Activated naive CD4-positive, alpha-beta T cell treated with anti-CD3 and anti-CD28 coated beads, Interleukin-2, amount 10 ng/mL, durations not matched to agents 7 days and 5 days (primary cell): ENCODE data around the gene COMP.
"Not testable (repeated sequence)": the region's sequence is repeated elsewhere in the genome, so short reads cannot be mapped to it uniquely, and the experiment has no call there.

Experiments
- CTCF ChIA-PET: fragments of 350-600 bp; sonication (Branson Sonifier 250); formaldehyde crosslinking; loops from one replicate; lab custom pipeline; 2021; ENCODE audit warnings: antibody characterized with exemption; lab: Charles Lee
- DNase-seq: peaks from one replicate; pipeline ENCODE4 v3.0.0-alpha.2; 2020
- H3K27ac Mint-ChIP-seq: one replicate; pipeline ENCODE4 v1.8.0; 2021; ENCODE audit warnings: mild to moderate bottlenecking, moderate library complexity, mixed read lengths
- H3K27me3 Mint-ChIP-seq: one replicate; pipeline ENCODE4 v1.8.0; 2021; ENCODE audit warnings: mild to moderate bottlenecking, mixed read lengths
- H3K36me3 Mint-ChIP-seq: one replicate; pipeline ENCODE4 v1.8.0; 2021; ENCODE audit warnings: mixed read lengths
- H3K4me1 Mint-ChIP-seq: one replicate; pipeline ENCODE4 v1.8.0; 2021; ENCODE audit warnings: mixed read lengths
- H3K4me3 Mint-ChIP-seq: one replicate; pipeline ENCODE4 v1.8.0; 2021; ENCODE audit warnings: mild to moderate bottlenecking, moderate library complexity, mixed read lengths
- H3K9me3 Mint-ChIP-seq: one replicate; pipeline ENCODE4 v1.8.0; 2021; ENCODE audit warnings: mixed read lengths

Gene COMP

DNA sequence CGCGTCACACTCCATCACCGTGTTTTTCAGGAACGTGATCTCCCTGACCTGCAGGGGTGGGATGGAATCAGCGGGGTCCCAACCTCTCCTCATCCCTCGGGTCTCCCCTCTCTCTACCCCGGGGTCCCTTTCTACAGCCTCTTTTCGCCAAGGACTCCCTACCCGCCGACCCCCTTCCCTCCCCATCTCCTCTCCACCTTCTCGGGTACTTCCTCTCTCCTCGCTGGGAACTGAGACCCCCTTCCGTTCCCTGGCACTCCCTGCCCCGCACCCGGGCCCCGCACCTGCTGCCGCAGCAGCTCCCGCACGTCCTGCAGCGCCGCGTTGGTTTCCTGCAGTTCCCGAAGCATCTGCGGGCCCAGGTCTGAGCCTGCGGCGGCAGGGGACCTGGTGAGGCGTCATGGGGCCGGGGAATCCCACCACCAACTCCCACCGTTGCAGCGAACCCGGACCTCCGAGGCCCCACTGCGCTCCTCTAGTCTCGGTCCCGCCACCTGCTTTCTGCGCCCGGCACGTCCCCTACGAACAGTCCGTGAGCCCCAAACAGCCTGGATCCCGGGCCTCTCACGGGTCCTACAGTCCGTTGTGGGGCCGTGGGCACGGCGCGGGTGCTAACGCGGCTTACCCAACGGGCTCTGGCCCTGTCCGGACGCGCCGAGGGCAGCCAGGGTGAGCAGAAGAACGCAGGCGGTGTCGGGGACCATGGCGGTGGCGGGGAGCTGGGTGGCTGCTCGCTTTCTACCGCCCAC lies at the start of gene COMP:
TSS of gene COMP (minus strand) at position 740 of the 749 bp plus-strand sequence. CDS start at position 704, 36 bp downstream.
- H3K27ac Mint-ChIP-seq, result peak within 1 kb of the TSS; percentile 58
- no peak within 1 kb of the TSS for H3K4me3 Mint-ChIP-seq
- no peaks in the 10 kb centered on the region for H3K9me3 Mint-ChIP-seq
- no peaks in the 10 kb centered on the region for H3K27me3 Mint-ChIP-seq
- CTCF ChIA-PET, result no interaction called here
- peaks cover 34% of the 10 kb centered on the region for H3K4me1 Mint-ChIP-seq
- DNase-seq, result no peak
- H3K36me3 Mint-ChIP-seq, result peaks cover 3% of the 10 kb centered on the region

DNA sequence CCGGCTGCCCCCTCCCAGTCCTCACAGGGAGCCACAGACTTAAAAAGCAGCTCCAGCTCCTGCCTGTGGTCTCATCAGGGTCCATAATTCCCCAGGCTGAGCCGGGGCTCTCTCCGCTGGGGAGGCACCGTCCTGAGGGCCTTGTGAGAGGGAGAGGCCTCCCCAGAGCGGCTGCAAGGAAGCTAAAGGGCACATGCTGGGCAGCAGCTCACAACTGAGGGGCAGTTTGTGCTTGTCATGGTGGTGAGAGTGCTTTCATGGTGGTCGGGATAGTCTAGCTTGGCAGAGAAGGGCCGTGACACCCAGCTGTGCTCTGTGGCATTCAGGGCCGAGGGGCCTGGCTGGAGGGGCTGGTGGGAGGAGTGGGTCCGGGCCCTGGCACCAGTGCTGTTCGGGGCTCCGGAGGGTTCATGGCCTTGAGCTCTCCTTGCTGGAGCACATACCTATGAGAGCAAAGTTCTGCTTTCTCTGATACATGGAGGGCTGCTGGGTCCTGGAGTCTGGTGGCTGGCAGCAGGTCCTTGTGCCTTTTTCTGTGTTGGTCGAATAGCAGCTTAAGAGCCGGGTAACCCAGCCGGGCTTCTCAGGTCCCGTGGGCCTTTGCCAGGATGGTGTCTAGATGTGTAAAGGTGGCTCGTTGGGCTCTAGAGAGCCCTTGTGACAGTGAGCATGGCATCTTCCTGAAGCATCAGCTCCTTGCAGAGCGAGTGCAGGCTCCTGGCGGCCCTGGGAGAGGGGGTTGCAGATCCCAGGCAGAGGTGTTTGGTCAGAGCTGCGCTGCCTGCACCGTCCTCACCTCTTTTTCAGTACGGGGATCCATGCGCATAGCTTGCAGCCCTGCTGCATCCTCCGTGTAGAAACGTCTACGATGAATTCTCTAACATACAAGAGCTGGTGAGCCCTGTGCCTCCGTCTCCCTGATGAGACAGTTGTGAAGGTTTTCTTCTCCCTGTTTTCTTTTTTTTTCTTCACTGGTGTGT lies 49.5 kb upstream of the COMP start:
- peaks cover 27% of the 10 kb centered on the region for H3K36me3 Mint-ChIP-seq
- no peak overlapping the region for H3K4me3 Mint-ChIP-seq
- peaks cover 59% of the 10 kb centered on the region for H3K4me1 Mint-ChIP-seq
- no peak overlapping the region for H3K27ac Mint-ChIP-seq
- DNase-seq, result no peak
- CTCF ChIA-PET, result interaction anchor here (1.1 kb wide), 1 partner anchor 25 kb away, joined by 3 read pairs; no protein-coding TSS in a partner anchor
- no peaks in the 10 kb centered on the region for H3K9me3 Mint-ChIP-seq
- no peaks in the 10 kb centered on the region for H3K27me3 Mint-ChIP-seq

DNA sequence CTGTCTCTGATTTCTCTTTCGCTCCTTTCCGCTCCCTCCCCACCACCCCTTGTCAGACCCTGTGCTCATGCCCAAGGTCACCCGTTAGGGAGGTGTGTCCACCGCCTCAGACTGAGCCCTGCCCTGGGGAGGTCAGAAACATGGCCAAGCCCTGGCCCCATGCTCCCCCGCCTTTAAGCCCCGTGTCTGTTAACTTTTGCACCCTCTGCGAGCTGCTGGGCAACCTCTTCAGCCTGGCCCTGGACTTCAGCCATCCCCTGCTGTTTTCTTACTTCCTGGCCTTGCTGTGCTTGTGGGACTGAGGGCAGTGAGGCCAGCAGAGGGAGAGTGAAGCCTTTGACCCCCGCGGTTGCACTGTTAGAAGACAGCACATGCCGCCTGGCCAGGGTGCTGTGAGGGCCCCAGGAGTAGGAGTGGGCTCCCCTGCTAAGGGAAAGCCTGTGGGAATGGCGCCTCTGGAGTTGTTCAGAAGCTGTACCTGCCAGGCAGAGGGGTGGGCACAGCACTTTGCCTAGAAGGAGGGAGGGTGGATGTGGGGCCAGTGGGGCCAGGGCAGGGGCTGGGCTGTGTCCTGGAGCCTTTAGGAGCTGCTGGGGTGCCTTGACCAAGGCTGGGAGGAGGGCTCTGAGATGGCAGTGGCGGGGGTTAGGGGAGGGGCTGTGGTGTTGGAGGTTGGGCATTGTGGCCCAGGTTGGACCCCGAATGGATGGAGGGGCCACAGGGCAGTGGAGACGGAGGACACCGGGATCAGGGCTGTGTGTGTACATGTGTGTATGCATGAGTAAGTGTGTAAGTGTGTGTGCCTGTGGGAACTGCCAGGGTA lies 48.6 kb upstream of the COMP start:
- Mint-ChIP-seq H3K4me1 (peaks cover 61% of the 10 kb centered on the region), H3K4me3 (no peak overlapping the region), H3K27me3 (no peaks in the 10 kb centered on the region), H3K27ac (no peak overlapping the region), H3K36me3 (peaks cover 32% of the 10 kb centered on the region), H3K9me3 (no peaks in the 10 kb centered on the region)
- CTCF ChIA-PET, result no interaction called here
- no peak for DNase-seq

DNA sequence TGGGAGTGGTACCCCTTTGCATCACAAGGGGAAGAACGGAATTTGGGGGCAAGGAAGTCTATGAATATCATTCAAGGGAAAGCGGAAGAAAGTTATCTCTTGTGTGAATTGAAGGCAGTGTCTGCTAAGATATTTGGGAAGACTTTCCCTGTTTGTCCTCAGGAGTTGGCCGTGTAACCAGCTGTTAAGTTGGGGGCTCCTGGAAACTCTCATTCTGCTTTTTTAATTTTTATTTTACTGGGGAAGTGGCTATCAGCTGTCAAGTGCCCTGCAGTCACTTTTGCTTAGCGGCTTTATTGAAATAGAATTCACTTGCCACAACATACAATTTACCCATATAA lies 43.5 kb upstream of the COMP start:
- H3K4me3 Mint-ChIP-seq, result peak overlapping the region; percentile 87
- CTCF ChIA-PET, result interaction anchor here (2.7 kb wide), 1 partner anchor 13 kb away, joined by 12 read pairs; no protein-coding TSS in a partner anchor
- H3K27ac Mint-ChIP-seq, result no peak overlapping the region
- no peaks in the 10 kb centered on the region for H3K9me3 Mint-ChIP-seq
- H3K27me3 Mint-ChIP-seq, result peaks cover 6% of the 10 kb centered on the region
- H3K4me1 Mint-ChIP-seq, result peaks cover 52% of the 10 kb centered on the region
- DNase-seq, result no peak
- H3K36me3 Mint-ChIP-seq, result peaks cover 49% of the 10 kb centered on the region

DNA sequence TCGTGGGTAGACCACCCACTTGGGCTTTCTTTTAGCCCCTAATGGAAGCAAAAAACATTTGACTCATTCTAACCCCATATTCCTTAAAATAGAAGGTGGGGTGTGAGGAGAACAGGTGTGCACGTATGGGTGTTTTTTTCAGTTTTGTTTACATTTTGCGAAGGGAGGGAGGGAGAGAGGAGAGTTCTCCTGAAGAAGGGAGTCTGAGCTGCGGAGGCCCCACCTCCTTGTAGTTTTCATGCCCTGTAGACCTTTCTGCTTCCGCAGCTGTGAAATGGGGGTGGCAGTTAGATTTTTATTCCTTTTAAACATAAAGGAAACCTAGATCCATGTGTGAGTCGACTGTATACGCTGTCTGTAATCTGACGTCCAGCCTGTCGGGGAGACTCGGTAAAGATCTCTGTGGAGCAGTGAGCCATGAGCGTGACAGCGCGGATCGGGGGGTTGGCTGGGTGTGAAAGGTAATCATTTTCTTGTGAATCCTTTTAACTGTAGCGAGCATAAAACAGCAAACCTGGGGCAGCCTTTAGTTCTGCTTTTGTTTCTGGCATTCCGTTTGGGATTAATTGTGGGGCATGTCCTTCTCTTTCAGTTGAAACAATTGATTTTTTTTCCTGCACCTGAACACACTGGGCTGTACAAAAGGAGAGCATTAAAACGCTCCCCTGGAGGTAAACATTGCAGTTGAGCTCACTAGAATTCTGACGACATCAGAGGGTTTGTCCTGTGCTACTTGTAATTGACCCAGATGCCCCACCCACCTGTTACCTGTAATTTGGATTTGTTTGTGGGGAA lies 42.9 kb upstream of the COMP start:
- H3K27me3 Mint-ChIP-seq, result peaks cover 8% of the 10 kb centered on the region
- peak overlapping the region; percentile 87 for H3K4me3 Mint-ChIP-seq
- no peak for DNase-seq
- CTCF ChIA-PET, result interaction anchor here (0.6 to 2.7 kb wide), 2 partner anchors 10 to 13 kb away, joined by 3 to 12 read pairs; no protein-coding TSS in a partner anchor
- H3K36me3 Mint-ChIP-seq, result peaks cover 47% of the 10 kb centered on the region
- peak overlapping the region; percentile 82 for H3K27ac Mint-ChIP-seq
- H3K9me3 Mint-ChIP-seq, result no peaks in the 10 kb centered on the region
- peaks cover 52% of the 10 kb centered on the region for H3K4me1 Mint-ChIP-seq

DNA sequence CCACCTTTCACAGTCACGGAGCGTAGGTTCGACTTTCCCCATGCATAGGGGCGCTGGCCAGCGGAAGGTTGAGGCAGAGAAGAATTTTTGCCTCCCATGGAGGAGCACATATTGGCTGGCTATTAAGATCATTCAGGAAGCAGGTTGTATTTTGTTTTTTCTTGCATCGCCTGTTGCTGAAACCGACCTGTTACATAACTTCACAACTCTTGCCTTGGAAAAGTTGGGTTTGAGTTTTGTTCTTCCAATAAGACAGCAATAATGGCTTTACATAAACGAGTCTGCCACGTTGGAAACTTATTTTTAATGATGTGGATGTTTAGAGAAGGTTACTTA lies 42.0 kb upstream of the COMP start:
- H3K27me3 Mint-ChIP-seq, result peaks cover 16% of the 10 kb centered on the region
- H3K4me1 Mint-ChIP-seq, result peaks cover 48% of the 10 kb centered on the region
- no peak for DNase-seq
- CTCF ChIA-PET, result interaction anchor here (1.4 to 2.4 kb wide), 2 partner anchors 11 to 14 kb away, joined by 4 to 12 read pairs; no protein-coding TSS in a partner anchor
- peak overlapping the region; percentile 87 for H3K4me3 Mint-ChIP-seq
- peak overlapping the region; percentile 92 for H3K27ac Mint-ChIP-seq
- no peaks in the 10 kb centered on the region for H3K9me3 Mint-ChIP-seq
- peaks cover 43% of the 10 kb centered on the region for H3K36me3 Mint-ChIP-seq

DNA sequence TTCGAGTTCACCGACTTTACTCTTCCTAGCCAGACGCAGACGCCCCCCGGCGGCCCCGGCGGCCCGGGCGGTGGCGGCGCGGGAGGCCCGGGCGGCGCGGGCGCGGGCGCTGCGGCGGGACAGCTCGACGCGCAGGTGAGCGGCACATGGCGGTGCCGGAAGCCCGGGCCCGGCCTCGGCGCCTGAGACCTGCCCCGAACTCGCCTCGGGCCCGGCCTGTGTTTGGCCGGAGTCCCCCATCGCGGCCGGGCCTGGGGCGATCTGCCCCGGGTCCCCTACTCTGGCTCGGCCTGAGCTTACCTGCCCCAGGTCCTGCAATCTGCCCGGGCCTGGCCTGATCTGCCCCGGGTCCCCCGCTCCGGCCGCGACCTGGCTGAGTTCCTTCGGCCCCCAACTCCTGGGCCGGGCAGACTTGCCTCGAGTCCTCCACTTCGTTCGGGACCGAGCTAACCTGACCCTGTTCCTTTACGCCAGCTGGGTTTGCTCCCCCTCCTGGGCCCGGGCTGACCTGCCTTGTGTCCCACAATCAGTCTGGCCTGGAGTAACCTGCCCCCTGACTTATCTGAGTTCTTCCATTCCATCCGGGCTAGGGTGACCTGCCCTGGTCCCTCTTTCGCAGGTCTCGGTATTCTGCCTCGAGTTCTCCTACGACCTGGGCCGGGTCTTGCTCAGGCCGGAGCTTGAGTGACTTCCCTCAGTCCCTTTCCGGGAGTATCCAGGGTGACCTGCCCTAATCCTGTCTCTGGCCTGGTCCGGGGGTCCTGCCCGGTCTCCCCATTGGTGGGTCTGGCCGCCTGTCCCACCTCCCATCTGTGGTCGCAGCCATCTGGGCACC lies 41.4 kb upstream of the COMP start:
- peak; percentile 45 for DNase-seq
- CTCF ChIA-PET, result interaction anchor here (1.1 to 2.4 kb wide), 3 partner anchors 12 to 244 kb away, joined by 3 to 12 read pairs (median 4); partner anchors contain the start of gene REX1BD
- peaks cover 42% of the 10 kb centered on the region for H3K4me1 Mint-ChIP-seq
- H3K9me3 Mint-ChIP-seq, result no peaks in the 10 kb centered on the region
- H3K36me3 Mint-ChIP-seq, result peaks cover 37% of the 10 kb centered on the region
- H3K27ac Mint-ChIP-seq, result peak overlapping the region; percentile 92
- peak overlapping the region; percentile 87 for H3K4me3 Mint-ChIP-seq
- H3K27me3 Mint-ChIP-seq, result peaks cover 21% of the 10 kb centered on the region

DNA sequence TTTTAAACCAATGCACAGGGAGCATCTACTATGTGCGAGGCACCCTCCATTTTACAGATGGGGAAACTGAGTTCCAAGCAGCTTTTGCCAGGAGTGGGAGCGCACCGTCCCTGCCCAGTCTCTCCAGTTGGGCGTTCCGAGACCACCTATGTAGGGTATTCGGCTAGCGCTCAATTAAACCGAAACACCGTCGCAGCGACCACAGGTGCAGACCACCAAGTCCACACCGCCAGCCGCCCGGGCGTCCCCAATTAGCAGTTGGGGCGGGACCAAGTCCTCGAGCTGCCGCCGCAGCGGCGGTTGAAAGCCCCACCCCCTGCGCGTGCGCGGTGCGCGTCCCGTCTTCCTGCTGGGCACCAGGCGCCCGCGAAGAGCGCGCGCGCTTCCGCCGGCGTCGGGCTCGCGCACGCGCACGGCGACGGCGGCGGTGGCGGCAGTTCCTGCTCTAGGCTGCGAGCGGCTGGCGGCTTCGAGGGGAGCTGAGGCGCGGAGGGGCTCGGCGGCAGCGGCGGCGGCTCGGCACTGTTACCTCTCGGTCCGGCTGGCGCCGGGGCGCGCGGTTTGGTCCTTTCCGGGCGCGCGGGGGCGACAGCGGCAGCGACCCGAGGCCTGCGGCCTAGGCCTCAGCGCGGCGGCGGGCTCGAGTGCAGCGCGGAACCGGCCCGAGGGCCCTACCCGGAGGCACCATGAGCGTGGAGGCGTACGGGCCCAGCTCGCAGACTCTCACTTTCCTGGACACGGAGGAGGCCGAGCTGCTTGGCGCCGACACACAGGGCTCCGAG lies 40.6 kb upstream of the COMP start, which contains the start of gene UPF1:
TSS of gene UPF1 (plus strand) at position 436 of the 782 bp plus-strand sequence. CDS start at position 687, 251 bp downstream.
- peaks cover 34% of the 10 kb centered on the region for H3K36me3 Mint-ChIP-seq
- DNase-seq, result peak; percentile 97
- peak within 1 kb of the TSS; percentile 92 for H3K27ac Mint-ChIP-seq
- H3K9me3 Mint-ChIP-seq, result no peaks in the 10 kb centered on the region
- H3K4me3 Mint-ChIP-seq, result peak within 1 kb of the TSS; percentile 87
- H3K4me1 Mint-ChIP-seq, result peaks cover 37% of the 10 kb centered on the region
- CTCF ChIA-PET, result interaction anchor here (1.1 to 2.4 kb wide), 3 partner anchors 12 to 243 kb away, joined by 3 to 12 read pairs (median 4); partner anchors contain the start of gene REX1BD
- peaks cover 29% of the 10 kb centered on the region for H3K27me3 Mint-ChIP-seq

DNA sequence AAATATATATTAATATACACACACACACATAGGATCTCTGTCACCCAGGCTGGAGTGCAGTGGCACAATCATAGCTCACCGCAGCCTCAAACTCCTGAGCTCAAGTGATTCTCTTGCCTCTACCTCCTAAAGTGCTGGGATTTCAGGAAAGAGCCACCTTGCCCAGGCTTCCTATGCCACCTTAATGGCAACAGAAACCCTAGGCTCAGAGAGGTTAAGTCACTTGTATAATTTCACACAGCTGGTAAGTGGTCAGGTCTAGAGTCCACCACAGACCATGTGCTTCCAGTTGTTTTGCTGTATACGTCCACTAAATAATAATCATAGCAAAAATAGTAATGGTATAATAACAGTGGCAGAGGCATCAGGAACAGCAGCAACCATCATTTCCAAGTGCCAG lies 39.4 kb upstream of the COMP start:
- no peak overlapping the region for H3K27ac Mint-ChIP-seq
- DNase-seq, result no peak
- H3K36me3 Mint-ChIP-seq, result peaks cover 24% of the 10 kb centered on the region
- H3K4me3 Mint-ChIP-seq, result peak overlapping the region; percentile 72
- H3K27me3 Mint-ChIP-seq, result peaks cover 33% of the 10 kb centered on the region
- CTCF ChIA-PET, result no interaction called here
- H3K4me1 Mint-ChIP-seq, result peaks cover 27% of the 10 kb centered on the region
- peaks cover 4% of the 10 kb centered on the region for H3K9me3 Mint-ChIP-seq

DNA sequence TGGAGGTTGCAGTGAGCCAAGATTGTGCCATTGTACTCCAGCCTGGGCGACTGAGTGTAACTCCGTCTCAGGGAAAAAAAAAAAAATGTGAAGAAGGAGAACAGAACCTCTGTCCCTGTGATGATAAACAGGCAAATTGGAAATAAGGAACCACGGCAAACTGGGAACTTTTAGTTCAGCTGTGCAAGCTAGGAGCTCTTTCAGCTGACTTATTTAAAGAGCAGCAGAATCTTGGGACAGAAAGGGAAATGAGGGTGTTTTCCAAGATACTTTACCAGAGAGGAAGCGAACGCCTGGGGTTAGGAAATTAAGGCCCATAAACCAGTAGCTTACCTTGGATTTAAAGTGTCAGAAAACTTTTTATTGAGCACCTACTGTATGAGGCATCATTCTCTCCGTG lies 37.7 kb upstream of the COMP start:
- H3K9me3 Mint-ChIP-seq, result peaks cover 4% of the 10 kb centered on the region
- H3K36me3 Mint-ChIP-seq, result peaks cover 10% of the 10 kb centered on the region
- CTCF ChIA-PET, result interaction anchor here (1.5 kb wide), 1 partner anchor 308 kb away, joined by 4 read pairs; no protein-coding TSS in a partner anchor
- H3K27ac Mint-ChIP-seq, result peak overlapping the region; percentile 19
- peaks cover 11% of the 10 kb centered on the region for H3K4me1 Mint-ChIP-seq
- no peak overlapping the region for H3K4me3 Mint-ChIP-seq
- peaks cover 45% of the 10 kb centered on the region for H3K27me3 Mint-ChIP-seq
- no peak for DNase-seq

DNA sequence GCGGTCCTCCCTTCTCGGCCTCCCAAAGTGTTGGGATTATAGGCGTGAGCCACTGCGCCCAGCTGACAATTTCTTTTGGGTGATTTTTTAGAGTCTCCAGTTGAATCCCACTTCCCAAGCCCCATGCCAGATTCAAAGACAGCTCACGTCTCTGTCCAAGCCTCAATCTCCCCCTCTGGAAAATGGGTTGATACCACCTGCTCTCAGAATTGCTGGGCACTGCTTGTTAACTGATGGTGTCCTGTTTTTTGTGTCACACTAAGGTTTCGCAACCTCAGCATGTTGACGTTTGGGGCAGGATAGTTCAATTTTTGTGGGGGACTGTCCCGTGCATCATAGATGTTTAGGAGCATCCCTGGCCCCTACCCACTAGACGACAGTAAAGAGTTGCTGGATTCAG lies 26.5 kb upstream of the COMP start:
- CTCF ChIA-PET, result no interaction called here
- Mint-ChIP-seq H3K36me3 (no peaks in the 10 kb centered on the region), H3K4me1 (no peaks in the 10 kb centered on the region), H3K4me3 (no peak overlapping the region), H3K9me3 (no peaks in the 10 kb centered on the region), H3K27me3 (peaks cover 9% of the 10 kb centered on the region), H3K27ac (no peak overlapping the region)
- DNase-seq, result no peak

DNA sequence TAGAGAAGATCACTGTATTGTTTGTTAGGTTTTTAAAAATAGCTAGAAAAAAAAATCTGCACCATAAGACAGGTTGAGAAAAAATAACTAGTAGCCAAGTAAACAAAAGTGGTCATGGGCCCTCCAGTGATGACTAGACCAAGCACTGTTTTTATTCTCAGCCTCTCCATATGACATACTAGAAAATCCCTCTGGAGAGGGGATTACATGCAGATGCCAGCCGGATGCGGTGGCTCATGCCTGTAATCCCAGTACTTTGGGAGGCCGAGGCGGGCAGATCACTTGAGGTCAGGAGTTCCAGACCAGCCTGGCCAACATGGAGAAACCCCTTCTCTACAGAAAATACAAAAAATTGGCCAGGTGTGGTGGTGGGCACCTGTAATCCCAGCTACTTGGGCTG lies 25.5 kb upstream of the COMP start:
- H3K9me3 Mint-ChIP-seq, H3K27ac Mint-ChIP-seq, CTCF ChIA-PET, H3K4me3 Mint-ChIP-seq, H3K36me3 Mint-ChIP-seq, DNase-seq, H3K4me1 Mint-ChIP-seq: not testable (repeated sequence)
- peaks cover 15% of the 10 kb centered on the region for H3K27me3 Mint-ChIP-seq
